Ovary (tissue), 9 donors: ENCODE data around the gene COMMD10. TPM values are rescaled to one million over a fixed set of nuclear protein-coding genes. Genes with fewer than 3 reads are reported as not detected.

ENCODE experiments used
- DNase-seq, 5 donors: peaks; one replicate each; pipeline ENCODE4 v3.0.0-alpha.2; 2019 to 2020
- H3K27ac ChIP-seq, 2 donors: fragments of 200-600 bp; one replicate each; pipeline versions ENCODE4 v1.5.1 to v1.8.0; 2019 to 2022
- H3K27me3 ChIP-seq: fragments of 200-600 bp; one replicate; pipeline ENCODE4 v1.8.0; 2022
- H3K36me3 ChIP-seq: fragments of 200-600 bp; sonication (generic); one replicate; pipeline ENCODE4 v1.5.1; 2019
- H3K4me1 ChIP-seq: one replicate; pipeline ENCODE4 v1.8.1; 2013; ENCODE audit warnings: mild to moderate bottlenecking, moderate library complexity; ENCODE audit not compliant: insufficient read depth
- H3K4me3 ChIP-seq: fragments of 200-600 bp; sonication (generic); one replicate; pipeline ENCODE4 v1.5.1; 2017
- H3K9me3 ChIP-seq, 2 donors: fragments of 200-600 bp in 1 of 2; sonication (generic) in 1 of 2; one replicate each; pipeline versions ENCODE4 v1.5.1 to v1.8.1; 2013 to 2019; ENCODE audit warnings: mild to moderate bottlenecking in 1 of 2, moderate library complexity in 1 of 2
- EP300 ChIP-seq: sonication (generic); formaldehyde crosslinking; IDR thresholded peaks from one replicate; pipeline ENCODE4 v1.6.1; 2017; ENCODE audit warnings: antibody characterized with exemption
- POLR2A ChIP-seq: fragments of 450-650 bp; IDR thresholded peaks from one replicate; pipeline ENCODE4 v1.6.1; 2017; ENCODE audit warnings: antibody characterized with exemption, mild to moderate bottlenecking, moderate library complexity
- WGBS, 3 donors: extraction: QIAGEN DNeasy Blood & Tissue Kit in 1 of 3; methylation state at CpG; one replicate each; pipeline versions ENCODE4 v1.1.5 to v1.1.7; 2013 to 2017; 5-methylcytosine and 5-hydroxymethylcytosine counted together
- intact Hi-C, 4 donors: fragments of 100-400 bp; cut with DNase I; formaldehyde crosslinking; loops; one replicate each; pipeline versions ENCODE4 v1.11.0 to v1.15.1; 2022 to 2023
- polyA plus RNA-seq, 2 donors: library from polyadenylated mRNA; stranded (reverse); fragments of 200-250 nt in 1 of 2; fragments of 350-450 nt in 1 of 2; fragmentation: Illumina TruSeq in 1 of 2; extraction: RNeasy Lipid Tissue Mini Kit (QIAGEN cat#74804) in 1 of 2; gene quantifications; one replicate each; pipeline ENCODE4 v1.2.3, GENCODE V29; 2013 to 2014
- total RNA-seq, 7 donors: library from RNA; depleted of rRNA in 2 of 7; stranded (reverse); fragments of >200 nt in 2 of 7; fragmentation: NEBNext Ultra II Directional in 3 of 7; extraction: Animal tissue kit (Norgen Biotek cat#: 25700) in 3 of 7; gene quantifications; one replicate each; pipeline versions ENCODE4 v1.1.0 to v1.2.4, GENCODE V29; 2016 to 2023
- TF ChIP-seq, protein P1 (sequence below), 3 donors: fragments of 450-650 bp in 2 of 3; fragments of 200-600 bp in 1 of 3; IDR thresholded peaks; one replicate each; pipeline versions ENCODE4 v1.5.1 to v1.8.0; 2016 to 2022; ENCODE audit warnings: antibody characterized with exemption in 3 of 3, mild to moderate bottlenecking in 1 of 3
- donor health status: DM: no; HTN: no; CAD: no; lungs with moderate emphysema.
- donor health status: DM: no; HTN: no; CAD: no.
- donor health status: Bipolar disorder and iron deficiency.
- donor health status: DM: yes; HTN: yes; CAD: no.
- donor health status: DM: no; HTN: no; CAD: no.
- donor health status: DM: yes; HTN: yes; CAD: no.

Gene COMMD10
- total and polyA plus RNA-seq, 9 donors: 19.6 to 45.9 (median 26.2) TPM

GRCh38 chr5:116153687-116154174, 68.9 kb downstream of the COMMD10 start:
- DNase-seq: no peak
- Histone ChIP-seq H3K4me3 (no peak overlapping the region), H3K27ac (no peak overlapping the region), H3K27me3 (no peaks in the 10 kb centered on the region), H3K4me1 (no peaks in the 10 kb centered on the region), H3K9me3 (no peaks in the 10 kb centered on the region), H3K36me3 (no peaks in the 10 kb centered on the region)
- intact Hi-C loops: no loop called here
- 72 to 84% (median 75%) methylated on average over 2 of the region's 2 CpGs for WGBS, 3 donors
- TF ChIP-seq, protein P1, sequence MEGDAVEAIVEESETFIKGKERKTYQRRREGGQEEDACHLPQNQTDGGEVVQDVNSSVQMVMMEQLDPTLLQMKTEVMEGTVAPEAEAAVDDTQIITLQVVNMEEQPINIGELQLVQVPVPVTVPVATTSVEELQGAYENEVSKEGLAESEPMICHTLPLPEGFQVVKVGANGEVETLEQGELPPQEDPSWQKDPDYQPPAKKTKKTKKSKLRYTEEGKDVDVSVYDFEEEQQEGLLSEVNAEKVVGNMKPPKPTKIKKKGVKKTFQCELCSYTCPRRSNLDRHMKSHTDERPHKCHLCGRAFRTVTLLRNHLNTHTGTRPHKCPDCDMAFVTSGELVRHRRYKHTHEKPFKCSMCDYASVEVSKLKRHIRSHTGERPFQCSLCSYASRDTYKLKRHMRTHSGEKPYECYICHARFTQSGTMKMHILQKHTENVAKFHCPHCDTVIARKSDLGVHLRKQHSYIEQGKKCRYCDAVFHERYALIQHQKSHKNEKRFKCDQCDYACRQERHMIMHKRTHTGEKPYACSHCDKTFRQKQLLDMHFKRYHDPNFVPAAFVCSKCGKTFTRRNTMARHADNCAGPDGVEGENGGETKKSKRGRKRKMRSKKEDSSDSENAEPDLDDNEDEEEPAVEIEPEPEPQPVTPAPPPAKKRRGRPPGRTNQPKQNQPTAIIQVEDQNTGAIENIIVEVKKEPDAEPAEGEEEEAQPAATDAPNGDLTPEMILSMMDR (IDR thresholded peaks at IDR 0.05): no peak
- TF ChIP-seq POLR2A (no peak), EP300 (no peak)

DNA sequence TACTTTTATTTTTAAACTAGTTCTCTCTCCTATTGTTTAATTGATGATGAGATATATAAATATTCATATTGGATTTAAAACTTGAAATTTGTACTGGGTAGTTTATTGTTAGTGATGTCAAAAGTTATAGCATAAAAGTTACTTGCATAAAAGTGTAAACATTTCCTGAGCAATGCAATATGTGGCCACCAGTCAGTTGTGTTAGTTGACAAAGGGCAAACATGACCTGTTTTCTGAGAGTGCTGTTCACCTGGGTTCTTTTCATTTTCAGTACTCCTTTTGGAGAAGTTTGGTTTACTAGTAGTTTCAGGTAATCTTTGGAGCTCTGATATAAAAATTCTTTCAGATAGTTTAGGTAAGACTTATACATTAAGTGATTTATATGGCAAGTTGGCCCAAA, 69.4 kb downstream of the COMMD10 start:
- Histone ChIP-seq H3K4me3 (no peak overlapping the region), H3K4me1 (no peaks in the 10 kb centered on the region), H3K27ac (no peak overlapping the region), H3K27me3 (no peaks in the 10 kb centered on the region), H3K36me3 (no peaks in the 10 kb centered on the region), H3K9me3 (no peaks in the 10 kb centered on the region)
- TF ChIP-seq, protein P1 (IDR thresholded peaks at IDR 0.05): no peak
- TF ChIP-seq EP300 (no peak), POLR2A (no peak)
- DNase-seq: no peak
- intact Hi-C loops: no loop called here

DNA sequence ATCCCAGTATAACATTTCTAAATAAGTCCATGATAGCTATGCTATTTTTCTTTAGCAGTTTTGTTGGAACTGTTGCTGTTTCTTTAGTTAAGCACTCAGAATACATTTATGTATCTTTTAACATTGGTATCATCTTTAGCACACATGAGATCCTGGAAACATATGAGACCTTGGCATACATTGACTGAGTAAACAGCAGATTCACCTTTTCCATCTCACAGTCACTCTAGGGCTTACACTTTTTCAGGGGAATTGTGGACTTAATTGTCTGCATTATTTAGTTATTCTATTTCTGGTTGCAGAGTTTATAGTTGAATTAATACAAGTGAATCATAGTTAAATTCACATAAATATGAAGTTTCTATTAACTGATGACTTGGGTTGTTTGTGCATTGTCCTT, 70.1 kb downstream of the COMMD10 start:
- no peaks in the 10 kb centered on the region for H3K9me3 ChIP-seq
- intact Hi-C loops: no loop called here

DNA sequence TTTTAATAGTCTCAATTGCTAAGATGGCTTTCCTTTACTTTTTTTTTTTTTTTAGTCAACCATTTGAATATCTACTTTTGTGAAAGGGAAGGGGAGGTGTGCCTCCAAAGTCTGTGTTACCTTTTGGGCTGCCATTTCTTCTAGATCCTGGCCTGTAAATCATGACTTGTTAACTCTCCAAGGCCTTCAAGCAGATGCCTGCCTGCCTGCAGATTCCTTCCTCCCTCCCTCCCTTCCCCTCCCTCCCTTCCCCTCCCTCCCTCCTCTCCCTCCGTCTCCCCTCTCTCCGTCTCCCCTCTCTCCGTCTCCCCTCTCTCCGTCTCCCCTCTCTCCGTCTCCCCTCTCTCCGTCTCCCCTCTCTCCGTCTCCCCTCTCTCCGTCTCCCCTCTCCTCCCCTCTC, 73.1 kb downstream of the COMMD10 start:
- DNase-seq: no peak
- Histone ChIP-seq H3K27me3 (no peaks in the 10 kb centered on the region), H3K27ac (no peak overlapping the region), H3K9me3 (no peaks in the 10 kb centered on the region), H3K36me3 (no peaks in the 10 kb centered on the region), H3K4me3 (no peak overlapping the region), H3K4me1 (no peaks in the 10 kb centered on the region)
- TF ChIP-seq, protein P1 (IDR thresholded peaks at IDR 0.05): no peak
- TF ChIP-seq POLR2A: no peak
- no peak for TF ChIP-seq EP300
- WGBS, 3 donors: 71 to 88% (median 77%) methylated on average over 4 to 7 of the region's 8 CpGs
- intact Hi-C loops: no loop called here

More for the DNA sequence above, 70.1 kb downstream of the COMMD10 start:
- H3K36me3 ChIP-seq: no peaks in the 10 kb centered on the region
- DNase-seq: no peak
- no peak overlapping the region for H3K4me3 ChIP-seq
- H3K27me3 ChIP-seq: no peaks in the 10 kb centered on the region
- no peaks in the 10 kb centered on the region for H3K4me1 ChIP-seq
- TF ChIP-seq EP300: no peak
- TF ChIP-seq, protein P1 (IDR thresholded peaks at IDR 0.05): no peak
- TF ChIP-seq POLR2A: no peak
- H3K27ac ChIP-seq: no peak overlapping the region

- Histone ChIP-seq H3K27me3 (no peaks in the 10 kb centered on the region), H3K4me3 (no peak overlapping the region), H3K36me3 (no peaks in the 10 kb centered on the region), H3K4me1 (no peaks in the 10 kb centered on the region), H3K9me3 (no peaks in the 10 kb centered on the region), H3K27ac (no peak overlapping the region)
- no peak for DNase-seq
- TF ChIP-seq EP300 (no peak), POLR2A (no peak)
- intact Hi-C loops: no loop called here
Measured at GRCh38 chr5:116159006-116159405, 74.2 kb downstream of the COMMD10 start.
